Endothelial cell (in vitro differentiated cells): ENCODE measurements around the gene TBX10. TPM values are rescaled to one million over a fixed set of nuclear protein-coding genes. Genes with fewer than 3 reads are reported as not detected.

Experiments
- DNase-seq: peaks from one replicate; pipeline ENCODE4 v3.0.0; 2021; ENCODE audit warnings: low spot score
- H3K27ac Mint-ChIP-seq: one replicate; pipeline ENCODE4 v1.8.0; 2021; ENCODE audit warnings: mixed read lengths, inconsistent platforms; ENCODE audit not compliant: unreplicated experiment
- H3K27me3 Mint-ChIP-seq: one replicate; pipeline ENCODE4 v1.8.0; 2021; ENCODE audit warnings: mild to moderate bottlenecking, moderate library complexity, mixed read lengths, inconsistent platforms; ENCODE audit not compliant: unreplicated experiment
- H3K36me3 Mint-ChIP-seq: one replicate; pipeline ENCODE4 v1.8.0; 2021; ENCODE audit warnings: mild to moderate bottlenecking, low read depth, mixed read lengths, inconsistent platforms; ENCODE audit not compliant: unreplicated experiment
- H3K4me1 Mint-ChIP-seq: one replicate; pipeline ENCODE4 v1.8.0; 2021; ENCODE audit warnings: mild to moderate bottlenecking, mixed read lengths, inconsistent platforms; ENCODE audit not compliant: unreplicated experiment
- H3K4me3 Mint-ChIP-seq: one replicate; pipeline ENCODE4 v1.8.0; 2021; ENCODE audit warnings: mild to moderate bottlenecking, mixed read lengths, inconsistent platforms; ENCODE audit not compliant: unreplicated experiment
- H3K9me3 Mint-ChIP-seq: one replicate; pipeline ENCODE4 v1.8.0; 2021; ENCODE audit warnings: mixed read lengths, inconsistent platforms; ENCODE audit not compliant: unreplicated experiment
- CTCF ChIP-seq: fragments of 200-600 bp; sonication (generic); IDR thresholded peaks from one replicate; pipeline ENCODE4 v1.5.0; 2021; ENCODE audit warnings: antibody characterized with exemption; ENCODE audit not compliant: unreplicated experiment
- total RNA-seq: library from RNA; stranded (reverse); fragmentation: NEBNext Ultra II Directional; extraction: Animal tissue kit (Norgen Biotek cat#: 25700); gene quantifications from one replicate; pipeline ENCODE4 v1.2.1, GENCODE V29; 2021; ENCODE audit not compliant: unreplicated experiment

The TBX10 gene
- total RNA-seq, 1 donor from 2014 or later: not detected

GRCh38 chr11:67631853-67632174, 7.7 kb downstream of the TBX10 start:
- no peak for TF ChIP-seq CTCF
- no peak overlapping the region for H3K27ac Mint-ChIP-seq

DNA sequence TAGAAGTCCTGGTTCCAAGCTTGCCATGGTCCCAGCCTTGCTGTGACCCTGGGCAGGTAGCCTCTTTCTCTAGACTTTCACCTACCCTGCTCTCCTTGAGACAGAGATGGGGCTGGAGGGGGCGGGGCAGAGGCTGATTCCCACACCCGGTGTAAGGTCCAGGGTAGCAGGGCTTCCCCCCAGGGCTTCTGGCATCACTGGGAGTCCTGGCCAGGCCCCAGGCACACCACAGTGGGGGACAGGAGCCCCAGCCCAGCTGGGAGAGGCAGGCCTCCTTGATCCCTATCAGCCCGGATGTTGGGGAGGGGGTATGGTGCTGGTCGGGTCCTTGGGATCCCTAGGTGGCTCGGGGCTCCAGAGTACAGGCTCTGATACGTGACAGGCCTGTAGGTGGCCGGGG, 8.2 kb downstream of the TBX10 start:
- Mint-ChIP-seq H3K27ac (no peak overlapping the region), H3K36me3 (peaks cover 4% of the 10 kb centered on the region), H3K4me3 (no peak overlapping the region), H3K27me3 (peaks cover 16% of the 10 kb centered on the region), H3K4me1 (no peaks in the 10 kb centered on the region), H3K9me3 (no peaks in the 10 kb centered on the region)
- no peak for TF ChIP-seq CTCF
- DNase-seq: no peak

More at GRCh38 chr11:67631853-67632174, 7.7 kb downstream of the TBX10 start:
- Mint-ChIP-seq H3K9me3 (no peaks in the 10 kb centered on the region), H3K27me3 (peaks cover 13% of the 10 kb centered on the region), H3K4me1 (no peaks in the 10 kb centered on the region), H3K36me3 (peaks cover under 1% of the 10 kb centered on the region), H3K4me3 (no peak overlapping the region)
- no peak for DNase-seq

DNA sequence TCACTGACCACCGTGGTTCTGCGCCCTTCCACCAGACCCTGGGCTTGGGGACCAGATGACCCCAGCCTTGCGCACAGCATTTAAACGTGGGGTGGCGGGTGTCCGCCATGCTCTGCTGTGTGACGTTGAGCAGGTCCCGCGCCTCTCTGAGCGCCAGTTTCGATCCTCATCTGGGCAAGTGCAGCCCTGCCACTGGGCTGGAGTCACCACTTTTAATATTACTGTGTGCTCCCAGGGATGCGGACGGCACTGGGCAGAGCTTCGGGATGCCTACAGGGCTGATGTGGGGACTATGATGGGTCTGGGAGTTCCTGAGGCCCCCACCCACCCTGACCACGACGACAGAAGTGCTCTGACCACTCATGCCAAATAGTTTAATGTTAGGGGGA, 8.6 kb downstream of the TBX10 start:
- peak overlapping the region; percentile 36 for H3K27ac Mint-ChIP-seq
- TF ChIP-seq CTCF: no peak
- peaks cover 21% of the 10 kb centered on the region for H3K27me3 Mint-ChIP-seq
- H3K4me3 Mint-ChIP-seq: peak overlapping the region; percentile 80
- H3K4me1 Mint-ChIP-seq: no peaks in the 10 kb centered on the region
- peaks cover 6% of the 10 kb centered on the region for H3K36me3 Mint-ChIP-seq
- DNase-seq: no peak
- no peaks in the 10 kb centered on the region for H3K9me3 Mint-ChIP-seq

DNA sequence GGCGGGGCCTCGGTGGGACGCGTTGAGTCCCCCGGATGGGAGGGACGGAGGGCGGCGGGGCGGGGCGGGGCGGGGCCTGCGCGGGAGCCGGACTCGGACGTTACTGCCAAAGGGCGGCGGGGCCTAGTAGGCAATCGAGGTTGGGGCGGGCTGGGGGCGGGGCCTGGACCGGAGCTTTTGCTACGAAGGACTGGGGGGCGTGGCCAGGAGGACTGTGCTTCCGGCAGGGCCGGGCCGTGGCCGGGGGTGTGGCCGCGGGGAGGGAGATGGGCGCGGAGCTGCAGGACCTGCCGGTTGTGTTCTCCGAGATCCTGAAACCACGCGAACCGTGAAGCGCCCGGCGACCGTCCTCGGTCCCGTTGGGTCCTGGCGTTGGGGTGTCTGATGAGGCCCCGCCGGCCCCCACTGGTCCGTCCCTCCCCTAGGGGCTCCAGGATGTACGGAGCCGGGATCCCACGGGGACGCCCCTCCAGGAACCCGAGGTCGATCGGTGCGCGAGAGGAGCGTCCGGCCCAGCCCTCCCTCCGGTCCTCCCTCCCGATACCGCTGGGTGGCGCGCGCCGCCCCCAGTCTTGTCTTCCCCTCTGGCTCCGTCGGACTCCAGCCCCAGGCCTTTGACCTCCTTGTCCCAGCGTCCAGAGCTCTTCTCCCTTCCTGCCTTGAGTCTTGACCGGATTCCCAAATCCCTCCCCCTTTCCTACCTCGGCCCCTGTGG, 9.2 kb downstream of the TBX10 start:
- H3K27me3 Mint-ChIP-seq: peaks cover 23% of the 10 kb centered on the region
- H3K4me1 Mint-ChIP-seq: no peaks in the 10 kb centered on the region
- DNase-seq: peak; percentile 97
- no peaks in the 10 kb centered on the region for H3K9me3 Mint-ChIP-seq
- TF ChIP-seq CTCF: peak; percentile 90
- H3K4me3 Mint-ChIP-seq: peak overlapping the region; percentile 86
- peak overlapping the region; percentile 36 for H3K27ac Mint-ChIP-seq
- H3K36me3 Mint-ChIP-seq: peaks cover 6% of the 10 kb centered on the region

DNA sequence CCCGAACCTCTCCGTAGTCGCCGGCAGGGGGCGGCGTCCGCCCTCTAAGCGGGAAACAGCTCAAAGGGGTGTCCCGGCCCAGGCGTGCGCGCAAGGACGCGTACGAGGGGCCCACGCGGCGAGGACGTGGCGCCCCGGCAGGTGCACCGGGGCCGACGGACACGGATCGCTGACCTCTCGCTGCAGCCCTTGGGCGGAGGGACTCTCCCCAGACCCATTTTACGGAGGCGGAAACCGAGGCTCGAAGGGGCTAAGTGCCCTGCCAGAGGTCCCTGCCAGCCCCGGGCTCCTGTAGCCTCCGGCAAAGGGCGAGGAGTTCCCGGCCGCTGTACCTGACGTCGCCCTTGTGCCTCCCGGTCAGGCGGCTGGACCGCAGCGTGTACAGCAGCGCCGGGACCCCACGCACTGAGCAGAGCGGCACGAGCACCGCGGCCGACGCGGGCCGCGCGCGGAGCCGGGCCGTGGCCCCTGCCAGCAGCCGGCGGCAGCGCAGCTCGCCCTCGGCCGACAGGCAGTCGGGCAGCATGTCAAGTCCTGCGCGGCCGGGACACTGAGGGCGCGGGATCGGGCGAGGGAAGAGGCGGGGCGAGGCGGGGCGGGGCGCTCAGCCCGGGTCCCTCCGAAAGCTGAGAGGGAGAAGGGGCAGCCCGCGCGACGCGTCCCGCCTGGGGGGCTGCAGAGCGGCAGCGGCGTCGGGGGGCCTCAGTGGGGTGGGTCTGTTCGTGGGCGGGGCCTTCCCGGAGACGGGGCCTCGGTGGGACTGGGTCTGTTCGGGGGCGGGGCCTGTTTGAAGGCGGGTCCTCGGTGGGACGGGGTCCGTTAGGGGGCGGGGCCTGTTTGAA, 10.0 kb downstream of the TBX10 start, which contains the start of gene NUDT8:
TSS of gene NUDT8 (minus strand) at position 552 of the 842 bp plus-strand sequence. CDS start at position 526, 26 bp downstream.
- Mint-ChIP-seq H3K9me3 (no peaks in the 10 kb centered on the region), H3K4me1 (no peaks in the 10 kb centered on the region), H3K4me3 (peak within 1 kb of the TSS; percentile 86), H3K27me3 (peaks cover 22% of the 10 kb centered on the region), H3K27ac (peak within 1 kb of the TSS; percentile 36), H3K36me3 (peaks cover 6% of the 10 kb centered on the region)
- peak; percentile 81 for DNase-seq
- TF ChIP-seq CTCF: peak; percentile 94
